Neural cell (in vitro differentiated cells): ENCODE results near the gene SYCP2. TPM values are rescaled to one million over a fixed set of nuclear protein-coding genes. Genes with fewer than 3 reads are reported as not detected.

Source experiments
- H2AFZ ChIP-seq: fragments of 200-600, 300-800 bp; sonication (generic), shearing (Covaris generic); 2 replicates; pipeline ENCODE4 v1.6.0; 2014; ENCODE audit warnings: low read depth, mild to moderate bottlenecking, antibody characterized with exemption, low read length, moderate library complexity
- H3F3A ChIP-seq: fragments of 200-600 bp; shearing (Covaris generic); 2 replicates; pipeline ENCODE4 v1.6.1; 2016; ENCODE audit warnings: mild to moderate bottlenecking, moderate library complexity, mixed read lengths, antibody characterized with exemption, low read length; ENCODE audit not compliant: insufficient read depth, poor library complexity, severe bottlenecking
- H3K27ac ChIP-seq: fragments of 200-600, 300-800 bp; sonication (generic), shearing (Covaris generic); 2 replicates; pipeline ENCODE4 v1.5.1; 2014; ENCODE audit warnings: mild to moderate bottlenecking, low read length, moderate library complexity
- H3K27me3 ChIP-seq: fragments of 300-800, 200-600 bp; sonication (generic), shearing (Covaris generic); 2 replicates; pipeline ENCODE4 v1.6.0; 2014; ENCODE audit warnings: mild to moderate bottlenecking, low read depth, low read length, moderate library complexity; ENCODE audit not compliant: insufficient read depth
- H3K36me3 ChIP-seq: fragments of 300-800, 200-600 bp; sonication (generic), shearing (Covaris generic); 2 replicates; pipeline ENCODE4 v1.5.1; 2014; ENCODE audit warnings: mild to moderate bottlenecking, antibody characterized with exemption, low read length, moderate library complexity; ENCODE audit not compliant: insufficient read depth
- H3K4me2 ChIP-seq: fragments of 300-800, 200-600 bp; sonication (generic), shearing (Covaris generic); 2 replicates; pipeline ENCODE4 v1.6.0; 2014; ENCODE audit warnings: mild to moderate bottlenecking, low read length
- H3K4me3 ChIP-seq: fragments of 300-800, 200-600 bp; sonication (generic), shearing (Covaris generic); 2 replicates; pipeline ENCODE4 v1.5.1; 2014; ENCODE audit warnings: mild to moderate bottlenecking, low read length, moderate library complexity
- H3K79me2 ChIP-seq: fragments of 200-600 bp; shearing (Covaris generic); replicated peaks from 2 replicates; pipeline ENCODE4 v1.6.0; 2014; ENCODE audit warnings: mild to moderate bottlenecking, low read length, moderate library complexity; ENCODE audit not compliant: insufficient read depth
- H3K9ac ChIP-seq: fragments of 300-800, 200-600 bp; sonication (generic), shearing (Covaris generic); 2 replicates; pipeline ENCODE4 v1.6.1; 2016; ENCODE audit warnings: mild to moderate bottlenecking, low read length, mixed read lengths
- H3K9me2 ChIP-seq: fragments of 200-600 bp; shearing (Covaris generic); 2 replicates; pipeline ENCODE4 v1.6.1; 2016; ENCODE audit warnings: mild to moderate bottlenecking, low read length, mixed read lengths; ENCODE audit not compliant: insufficient read depth
- H3K9me3 ChIP-seq: fragments of 200-600, 300-800 bp; sonication (generic), shearing (Covaris generic); 2 replicates; pipeline ENCODE4 v1.6.1; 2016; ENCODE audit warnings: mild to moderate bottlenecking, mixed run types, low read length, moderate library complexity, mixed read lengths
- H4K20me1 ChIP-seq: fragments of 200-600 bp; shearing (Covaris generic); 2 replicates; pipeline ENCODE4 v1.6.1; 2016; ENCODE audit warnings: mild to moderate bottlenecking, mixed run types; ENCODE audit not compliant: insufficient read depth
- CTCF ChIP-seq: fragments of 450-650 bp; IDR thresholded peaks from 2 replicates; pipeline ENCODE4 v1.5.1; 2014; ENCODE audit warnings: antibody characterized with exemption, mild to moderate bottlenecking, moderate library complexity; ENCODE audit not compliant: poor library complexity, severe bottlenecking
- EP300 ChIP-seq: fragments of 450-650 bp; conservative IDR thresholded peaks from 2 replicates; pipeline ENCODE4 v1.6.1; 2014; ENCODE audit warnings: antibody characterized with exemption, mild to moderate bottlenecking, moderate library complexity; ENCODE audit not compliant: poor library complexity, severe bottlenecking
- EZH2 ChIP-seq: fragments of 200-600, 300-800 bp; shearing (Covaris generic), sonication (generic); IDR thresholded peaks from 2 replicates; pipeline ENCODE4 v1.6.1; 2014; ENCODE audit warnings: antibody characterized with exemption, low read length, borderline replicate concordance, mild to moderate bottlenecking; ENCODE audit not compliant: insufficient read depth, poor library complexity, severe bottlenecking
- MXI1 ChIP-seq: fragments of 450-650 bp; conservative IDR thresholded peaks from 2 replicates; pipeline ENCODE4 v1.6.1; 2014; ENCODE audit warnings: antibody characterized with exemption, mild to moderate bottlenecking; ENCODE audit not compliant: poor library complexity, severe bottlenecking
- POLR2AphosphoS5 ChIP-seq: IDR thresholded peaks from 2 replicates; pipeline ENCODE4 v1.6.1; 2012
- RAD21 ChIP-seq: fragments of 450-650 bp; conservative IDR thresholded peaks from 2 replicates; pipeline ENCODE4 v1.6.1; 2014; ENCODE audit warnings: antibody characterized with exemption, mild to moderate bottlenecking, moderate library complexity
- REST ChIP-seq: IDR thresholded peaks from 2 replicates; pipeline ENCODE4 v1.6.1; 2012; ENCODE audit warnings: borderline replicate concordance
- SMC3 ChIP-seq: fragments of 450-650 bp; conservative IDR thresholded peaks from 2 replicates; pipeline ENCODE4 v1.6.1; 2014; ENCODE audit warnings: antibody characterized with exemption, mild to moderate bottlenecking, moderate library complexity; ENCODE audit not compliant: poor library complexity
- TAF1 ChIP-seq: IDR thresholded peaks from 2 replicates; pipeline ENCODE4 v1.6.1; 2012; ENCODE audit warnings: low read depth
- polyA plus RNA-seq: library from polyadenylated mRNA; depleted of rRNA; stranded (reverse); fragments of >200 nt; gene quantifications from 2 replicates; pipeline ENCODE4 v1.2.3, GENCODE V29; 2014

The SYCP2 gene
- polyA plus RNA-seq, 1 donor from 2014 or later = 1.4 TPM

- Histone ChIP-seq H2AFZ (no peak overlapping the region), H4K20me1 (no peaks in the 10 kb centered on the region), H3K9me3 (no peaks in the 10 kb centered on the region), H3K4me2 (no peak overlapping the region), H3K79me2 (no peaks in the 10 kb centered on the region), H3F3A (no peaks in the 10 kb centered on the region), H3K27ac (no peak overlapping the region), H3K36me3 (no peaks in the 10 kb centered on the region), H3K4me3 (no peak overlapping the region), H3K27me3 (no peaks in the 10 kb centered on the region), H3K9me2 (no peaks in the 10 kb centered on the region), H3K9ac (no peak overlapping the region)
- TF ChIP-seq MXI1 (no peak), RAD21 (no peak), SMC3 (no peak), POLR2AphosphoS5 (no peak), TAF1 (no peak), EP300 (no peak), REST (no peak), EZH2 (no peak), CTCF (no peak)
These were observed 38.8 kb upstream of the SYCP2 start for GRCh38 chr20:59972037-59972801.

DNA sequence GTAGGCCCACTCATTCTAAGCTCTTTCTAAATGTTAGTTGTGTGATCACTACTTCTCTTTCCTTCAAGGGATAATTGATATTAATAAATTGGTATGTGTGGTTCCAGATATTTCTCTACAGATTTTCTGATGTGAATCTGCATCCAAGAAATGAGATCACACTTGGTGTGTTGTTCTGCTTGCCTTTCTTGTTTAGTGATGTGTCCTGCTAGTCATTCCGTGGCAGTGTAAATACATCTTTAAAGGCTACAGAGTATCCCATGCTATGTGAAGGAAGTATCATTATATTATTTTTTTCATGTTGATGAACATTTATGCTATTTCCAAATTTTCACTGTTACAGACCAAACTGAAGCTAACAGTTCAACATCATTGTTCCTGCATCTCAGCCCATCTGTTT lies 38.0 kb upstream of the SYCP2 start:
- no peak overlapping the region for H2AFZ ChIP-seq
- H4K20me1 ChIP-seq = no peaks in the 10 kb centered on the region
- H3K4me3 ChIP-seq = no peak overlapping the region
- no peaks in the 10 kb centered on the region for H3K79me2 ChIP-seq
- H3K9me3 ChIP-seq = no peaks in the 10 kb centered on the region
- no peaks in the 10 kb centered on the region for H3K36me3 ChIP-seq
- no peaks in the 10 kb centered on the region for H3F3A ChIP-seq
- no peak overlapping the region for H3K27ac ChIP-seq
- no peaks in the 10 kb centered on the region for H3K27me3 ChIP-seq
- H3K4me2 ChIP-seq = no peak overlapping the region
- TF ChIP-seq EP300 (no peak), POLR2AphosphoS5 (no peak), RAD21 (no peak), MXI1 (no peak), TAF1 (no peak), CTCF (no peak), REST (no peak), SMC3 (no peak), EZH2 (no peak)
- no peak overlapping the region for H3K9ac ChIP-seq
- no peaks in the 10 kb centered on the region for H3K9me2 ChIP-seq
